ENCODE measurements around the gene ANHX.

DNA sequence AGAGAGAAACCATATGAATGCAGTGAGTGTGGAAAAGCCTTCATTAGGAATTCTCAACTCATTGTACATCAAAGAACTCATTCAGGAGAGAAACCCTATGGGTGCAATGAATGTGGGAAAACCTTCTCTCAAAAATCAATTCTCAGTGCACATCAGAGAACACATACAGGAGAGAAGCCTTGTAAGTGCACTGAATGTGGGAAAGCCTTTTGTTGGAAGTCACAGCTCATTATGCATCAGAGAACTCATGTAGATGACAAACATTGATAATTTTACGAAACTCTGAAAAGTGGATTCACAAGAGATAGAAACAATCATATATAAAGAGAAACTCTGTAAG lies 31.4 kb downstream of the ANHX start:
- TF ChIP-seq, protein P1, sequence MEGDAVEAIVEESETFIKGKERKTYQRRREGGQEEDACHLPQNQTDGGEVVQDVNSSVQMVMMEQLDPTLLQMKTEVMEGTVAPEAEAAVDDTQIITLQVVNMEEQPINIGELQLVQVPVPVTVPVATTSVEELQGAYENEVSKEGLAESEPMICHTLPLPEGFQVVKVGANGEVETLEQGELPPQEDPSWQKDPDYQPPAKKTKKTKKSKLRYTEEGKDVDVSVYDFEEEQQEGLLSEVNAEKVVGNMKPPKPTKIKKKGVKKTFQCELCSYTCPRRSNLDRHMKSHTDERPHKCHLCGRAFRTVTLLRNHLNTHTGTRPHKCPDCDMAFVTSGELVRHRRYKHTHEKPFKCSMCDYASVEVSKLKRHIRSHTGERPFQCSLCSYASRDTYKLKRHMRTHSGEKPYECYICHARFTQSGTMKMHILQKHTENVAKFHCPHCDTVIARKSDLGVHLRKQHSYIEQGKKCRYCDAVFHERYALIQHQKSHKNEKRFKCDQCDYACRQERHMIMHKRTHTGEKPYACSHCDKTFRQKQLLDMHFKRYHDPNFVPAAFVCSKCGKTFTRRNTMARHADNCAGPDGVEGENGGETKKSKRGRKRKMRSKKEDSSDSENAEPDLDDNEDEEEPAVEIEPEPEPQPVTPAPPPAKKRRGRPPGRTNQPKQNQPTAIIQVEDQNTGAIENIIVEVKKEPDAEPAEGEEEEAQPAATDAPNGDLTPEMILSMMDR (IDR thresholded peaks at IDR 0.05; ENCODE audit: low read depth, low read length, missing input control): no peak
- TF ChIP-seq, protein P2, sequence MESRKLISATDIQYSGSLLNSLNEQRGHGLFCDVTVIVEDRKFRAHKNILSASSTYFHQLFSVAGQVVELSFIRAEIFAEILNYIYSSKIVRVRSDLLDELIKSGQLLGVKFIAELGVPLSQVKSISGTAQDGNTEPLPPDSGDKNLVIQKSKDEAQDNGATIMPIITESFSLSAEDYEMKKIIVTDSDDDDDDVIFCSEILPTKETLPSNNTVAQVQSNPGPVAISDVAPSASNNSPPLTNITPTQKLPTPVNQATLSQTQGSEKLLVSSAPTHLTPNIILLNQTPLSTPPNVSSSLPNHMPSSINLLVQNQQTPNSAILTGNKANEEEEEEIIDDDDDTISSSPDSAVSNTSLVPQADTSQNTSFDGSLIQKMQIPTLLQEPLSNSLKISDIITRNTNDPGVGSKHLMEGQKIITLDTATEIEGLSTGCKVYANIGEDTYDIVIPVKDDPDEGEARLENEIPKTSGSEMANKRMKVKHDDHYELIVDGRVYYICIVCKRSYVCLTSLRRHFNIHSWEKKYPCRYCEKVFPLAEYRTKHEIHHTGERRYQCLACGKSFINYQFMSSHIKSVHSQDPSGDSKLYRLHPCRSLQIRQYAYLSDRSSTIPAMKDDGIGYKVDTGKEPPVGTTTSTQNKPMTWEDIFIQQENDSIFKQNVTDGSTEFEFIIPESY (IDR thresholded peaks at IDR 0.05): no peak
- TF ChIP-seq, protein P3, sequence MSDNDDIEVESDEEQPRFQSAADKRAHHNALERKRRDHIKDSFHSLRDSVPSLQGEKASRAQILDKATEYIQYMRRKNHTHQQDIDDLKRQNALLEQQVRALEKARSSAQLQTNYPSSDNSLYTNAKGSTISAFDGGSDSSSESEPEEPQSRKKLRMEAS (IDR thresholded peaks at IDR 0.05): no peak
- TF ChIP-seq TAF1 (conservative IDR thresholded peaks at IDR 0.05) (no peak), RAD21 (IDR thresholded peaks at IDR 0.05) (no peak), NR2F2 (IDR thresholded peaks at IDR 0.05) (no peak), JUND (IDR thresholded peaks at IDR 0.05) (no peak), SP1 (IDR thresholded peaks at IDR 0.05) (no peak)
- TF ChIP-seq, protein P4, sequence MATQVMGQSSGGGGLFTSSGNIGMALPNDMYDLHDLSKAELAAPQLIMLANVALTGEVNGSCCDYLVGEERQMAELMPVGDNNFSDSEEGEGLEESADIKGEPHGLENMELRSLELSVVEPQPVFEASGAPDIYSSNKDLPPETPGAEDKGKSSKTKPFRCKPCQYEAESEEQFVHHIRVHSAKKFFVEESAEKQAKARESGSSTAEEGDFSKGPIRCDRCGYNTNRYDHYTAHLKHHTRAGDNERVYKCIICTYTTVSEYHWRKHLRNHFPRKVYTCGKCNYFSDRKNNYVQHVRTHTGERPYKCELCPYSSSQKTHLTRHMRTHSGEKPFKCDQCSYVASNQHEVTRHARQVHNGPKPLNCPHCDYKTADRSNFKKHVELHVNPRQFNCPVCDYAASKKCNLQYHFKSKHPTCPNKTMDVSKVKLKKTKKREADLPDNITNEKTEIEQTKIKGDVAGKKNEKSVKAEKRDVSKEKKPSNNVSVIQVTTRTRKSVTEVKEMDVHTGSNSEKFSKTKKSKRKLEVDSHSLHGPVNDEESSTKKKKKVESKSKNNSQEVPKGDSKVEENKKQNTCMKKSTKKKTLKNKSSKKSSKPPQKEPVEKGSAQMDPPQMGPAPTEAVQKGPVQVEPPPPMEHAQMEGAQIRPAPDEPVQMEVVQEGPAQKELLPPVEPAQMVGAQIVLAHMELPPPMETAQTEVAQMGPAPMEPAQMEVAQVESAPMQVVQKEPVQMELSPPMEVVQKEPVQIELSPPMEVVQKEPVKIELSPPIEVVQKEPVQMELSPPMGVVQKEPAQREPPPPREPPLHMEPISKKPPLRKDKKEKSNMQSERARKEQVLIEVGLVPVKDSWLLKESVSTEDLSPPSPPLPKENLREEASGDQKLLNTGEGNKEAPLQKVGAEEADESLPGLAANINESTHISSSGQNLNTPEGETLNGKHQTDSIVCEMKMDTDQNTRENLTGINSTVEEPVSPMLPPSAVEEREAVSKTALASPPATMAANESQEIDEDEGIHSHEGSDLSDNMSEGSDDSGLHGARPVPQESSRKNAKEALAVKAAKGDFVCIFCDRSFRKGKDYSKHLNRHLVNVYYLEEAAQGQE (IDR thresholded peaks at IDR 0.05): no peak

Data from liver (tissue), 3 donors.